Measurements from ENCODE around the gene APOBEC4.

- TF ChIP-seq YY1 (IDR thresholded peaks at IDR 0.05; ENCODE audit: insufficient read depth, insufficient read length): no peak
- no peak for TF ChIP-seq ZNF274 (IDR thresholded peaks at IDR 0.05; ENCODE audit: low read depth, low read length)
These were observed 32.1 kb upstream of the APOBEC4 start for GRCh38 chr1:183685112-183685713.
